ENCODE results near the gene ZNF862. TPM values are rescaled to one million over a fixed set of nuclear protein-coding genes. Genes with fewer than 3 reads are reported as not detected.

ZNF862 gene
- polyA plus RNA-seq, 3 donors, result 1.3 to 18.4 (median 2.7) TPM

GRCh38 chr7:149869867-149870266 lies 31.7 kb downstream of the ZNF862 start:
- Histone ChIP-seq H3K4me2 (replicated peaks; ENCODE audit: extremely low read depth, low read length, poor library complexity, severe bottlenecking) (no peak overlapping the region), H3K9me3 (replicated peaks in 1 of 2; ENCODE audit: control insufficient read depth in 1 of 2, insufficient read depth in 1 of 2, low read length in 2 of 2) (no peaks in the 10 kb centered on the region), H4K20me1 (ENCODE audit: insufficient read depth, low read length) (no peaks in the 10 kb centered on the region), H3K79me2 (ENCODE audit: insufficient read depth, low read length) (no peaks in the 10 kb centered on the region), H3K27me3 (ENCODE audit: control insufficient read depth in 2 of 2, insufficient read depth in 2 of 2, low read length in 2 of 2) (peaks cover 0 to 2% of the 10 kb centered on the region in 2 donors), H3K4me3 (replicated peaks in 1 of 3; ENCODE audit: low read depth in 2 of 3, low read length in 3 of 3) (no peak overlapping the region), H3K4me1 (ENCODE audit: control insufficient read depth in 1 of 2, insufficient read depth in 2 of 2, low read length in 2 of 2) (peaks cover 41 to 48% of the 10 kb centered on the region in 2 donors), H2AFZ (ENCODE audit: insufficient read depth, low read depth, low read length, poor library complexity, severe bottlenecking) (no peak overlapping the region), H3K36me3 (replicated peaks in 1 of 2; ENCODE audit: control insufficient read depth in 1 of 2, insufficient read depth in 2 of 2, low read length in 2 of 2) (peaks cover 0 to under 1% of the 10 kb centered on the region in 2 donors), H3K9ac (ENCODE audit: insufficient read depth, low read length, poor library complexity, severe bottlenecking) (no peak overlapping the region), H3K27ac (ENCODE audit: low read depth in 1 of 2, low read length in 2 of 2) (no peak overlapping the region)
- DNase-seq, result no peak
- intact Hi-C loops (cut with micrococcal nuclease), result loop anchor here in 1 of 2 donors (5.0 kb wide), 1 partner anchor 33 kb away; the partner anchor contains the start of gene ZNF862
- no peaks in the 10 kb centered on the region for H3K9me3 Mint-ChIP-seq
- peaks cover 2 to 3% of the 10 kb centered on the region in 2 donors for H3K36me3 Mint-ChIP-seq
- H3K27ac Mint-ChIP-seq, result no peak overlapping the region
- no peak for TF ChIP-seq CTCF (IDR thresholded peaks at IDR 0.05)
- no peak overlapping the region for H3K4me3 Mint-ChIP-seq
- peaks cover 2 to 11% (median 6%) of the 10 kb centered on the region in 3 donors for H3K27me3 Mint-ChIP-seq (ENCODE audit: low read depth in 3 of 3)
- H3K4me1 Mint-ChIP-seq, result peaks cover 46% of the 10 kb centered on the region
- WGBS (ENCODE audit: insufficient coverage), result 19% methylated on average over 6 of the region's 6 CpGs

- Histone ChIP-seq H3K4me2 (replicated peaks; ENCODE audit: extremely low read depth, low read length, poor library complexity, severe bottlenecking) (no peak overlapping the region), H3K4me1 (ENCODE audit: control insufficient read depth in 1 of 2, insufficient read depth in 2 of 2, low read length in 2 of 2) (peaks cover 39 to 45% of the 10 kb centered on the region in 2 donors), H2AFZ (ENCODE audit: insufficient read depth, low read depth, low read length, poor library complexity, severe bottlenecking) (no peak overlapping the region), H3K27me3 (ENCODE audit: control insufficient read depth in 2 of 2, insufficient read depth in 2 of 2, low read length in 2 of 2) (peaks cover 0 to 2% of the 10 kb centered on the region in 2 donors), H3K36me3 (replicated peaks in 1 of 2; ENCODE audit: control insufficient read depth in 1 of 2, insufficient read depth in 2 of 2, low read length in 2 of 2) (no peaks in the 10 kb centered on the region), H4K20me1 (ENCODE audit: insufficient read depth, low read length) (no peaks in the 10 kb centered on the region), H3K4me3 (replicated peaks in 1 of 3; ENCODE audit: low read depth in 2 of 3, low read length in 3 of 3) (no peak overlapping the region), H3K9ac (ENCODE audit: insufficient read depth, low read length, poor library complexity, severe bottlenecking) (no peak overlapping the region), H3K9me3 (replicated peaks in 1 of 2; ENCODE audit: control insufficient read depth in 1 of 2, insufficient read depth in 1 of 2, low read length in 2 of 2) (no peaks in the 10 kb centered on the region), H3K79me2 (ENCODE audit: insufficient read depth, low read length) (no peaks in the 10 kb centered on the region), H3K27ac (ENCODE audit: low read depth in 1 of 2, low read length in 2 of 2) (no peak overlapping the region)
- no peak overlapping the region for H3K4me3 Mint-ChIP-seq
- no peaks in the 10 kb centered on the region for H3K9me3 Mint-ChIP-seq
- H3K4me1 Mint-ChIP-seq, result peaks cover 45% of the 10 kb centered on the region
- H3K27me3 Mint-ChIP-seq (ENCODE audit: low read depth in 3 of 3), result peaks cover 2 to 11% (median 6%) of the 10 kb centered on the region in 3 donors
- no CpG with 5 or more reads among the region's 3 CpGs for WGBS (ENCODE audit: insufficient coverage)
- intact Hi-C loops (cut with micrococcal nuclease), result loop anchor here in 1 of 2 donors (5.0 kb wide), 1 partner anchor 33 kb away; the partner anchor contains the start of gene ZNF862
- no peak for DNase-seq
- H3K27ac Mint-ChIP-seq, result peak overlapping the region in 1 of 7 donors; percentile 66
- H3K36me3 Mint-ChIP-seq, result no peaks in the 10 kb centered on the region
- TF ChIP-seq CTCF (IDR thresholded peaks at IDR 0.05), result no peak
These were observed 32.1 kb downstream of the ZNF862 start for GRCh38 chr7:149870274-149870673.

Measured in CD14-positive monocyte (primary cell).